IPS-NIHi11 (cell line): Measurements from ENCODE around the gene GNS.

Experiments used
- DNase-seq: peaks from one replicate; pipeline ENCODE4 v3.0.0; 2012; ENCODE audit warnings: mixed read lengths, low spot score

Gene GNS

DNA sequence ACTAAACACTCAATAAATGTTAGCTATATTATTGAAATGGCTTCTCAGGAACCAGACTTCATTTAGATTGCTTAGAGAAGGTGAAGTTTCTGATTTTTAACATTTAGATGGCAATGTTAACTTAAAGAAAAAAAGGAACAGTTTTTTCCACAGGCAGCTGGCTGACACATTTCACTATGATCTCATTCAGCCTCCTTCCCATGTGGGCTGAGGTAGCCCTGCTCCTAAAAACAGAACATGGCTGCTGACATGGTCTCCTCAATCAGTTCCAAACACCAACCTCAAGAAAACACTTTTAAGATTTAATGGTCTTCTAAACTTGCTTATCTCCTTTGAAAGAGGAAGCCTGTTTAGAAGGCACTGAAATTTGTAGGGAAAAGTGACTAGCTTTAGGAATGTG is 23.8 kb downstream of the GNS start:
- DNase-seq = no peak

DNA sequence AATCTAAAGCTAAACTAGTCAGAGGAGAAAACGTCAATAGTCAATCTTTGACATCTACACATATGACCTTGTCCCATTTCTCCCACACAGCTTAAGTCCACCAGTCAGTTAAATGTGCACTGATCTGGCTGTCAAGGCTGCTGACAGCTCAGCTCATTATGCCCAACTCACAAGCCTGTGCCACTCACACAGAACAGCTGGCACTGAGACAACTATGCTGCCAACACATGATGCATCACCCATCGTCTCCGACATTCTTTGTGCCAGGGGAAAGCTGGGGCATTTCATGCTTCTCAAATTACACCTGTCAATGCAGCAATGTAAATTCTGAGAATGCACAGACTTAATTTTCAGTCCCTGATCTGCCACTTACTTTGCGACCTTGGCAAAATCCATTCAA is 25.3 kb downstream of the GNS start:
- peak; percentile 44 for DNase-seq

DNA sequence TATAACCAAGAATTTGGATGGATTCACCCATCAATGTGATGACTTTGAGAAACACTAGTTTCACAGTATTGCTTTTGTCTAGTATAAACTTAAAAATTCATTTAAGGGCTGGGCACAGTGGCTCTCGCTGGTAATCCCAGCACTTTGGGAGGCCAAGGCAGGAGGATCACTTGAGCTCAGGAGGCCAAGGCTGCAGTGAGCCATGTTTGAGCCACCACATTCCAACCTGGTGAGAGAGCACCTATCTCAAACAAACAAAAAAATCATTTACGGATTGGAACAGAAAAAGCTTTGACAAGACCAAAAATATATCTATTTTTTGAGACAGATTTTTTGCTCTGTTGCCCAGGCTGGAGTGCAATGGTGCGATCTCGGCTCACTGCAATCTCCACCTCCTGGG is 27.5 kb downstream of the GNS start:
- DNase-seq = no peak

DNA sequence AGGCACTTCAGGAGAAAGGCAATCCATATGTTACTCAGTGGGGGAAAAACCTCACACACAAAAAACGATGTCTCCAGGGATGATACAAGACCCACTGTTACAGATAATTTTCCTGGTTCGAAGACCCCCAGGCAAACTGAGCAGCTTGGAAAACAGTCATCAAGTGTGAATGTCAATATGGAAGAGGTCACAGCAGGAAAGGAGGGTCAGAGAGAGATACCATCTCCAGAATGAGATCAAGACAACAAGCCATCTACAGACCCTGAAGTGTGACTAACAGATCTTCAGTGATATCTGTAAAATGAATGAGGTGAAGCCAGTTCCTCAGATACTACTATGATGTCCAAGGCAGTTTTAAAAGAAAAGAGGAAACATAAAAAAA is 28.6 kb downstream of the GNS start:
- no peak for DNase-seq

DNA sequence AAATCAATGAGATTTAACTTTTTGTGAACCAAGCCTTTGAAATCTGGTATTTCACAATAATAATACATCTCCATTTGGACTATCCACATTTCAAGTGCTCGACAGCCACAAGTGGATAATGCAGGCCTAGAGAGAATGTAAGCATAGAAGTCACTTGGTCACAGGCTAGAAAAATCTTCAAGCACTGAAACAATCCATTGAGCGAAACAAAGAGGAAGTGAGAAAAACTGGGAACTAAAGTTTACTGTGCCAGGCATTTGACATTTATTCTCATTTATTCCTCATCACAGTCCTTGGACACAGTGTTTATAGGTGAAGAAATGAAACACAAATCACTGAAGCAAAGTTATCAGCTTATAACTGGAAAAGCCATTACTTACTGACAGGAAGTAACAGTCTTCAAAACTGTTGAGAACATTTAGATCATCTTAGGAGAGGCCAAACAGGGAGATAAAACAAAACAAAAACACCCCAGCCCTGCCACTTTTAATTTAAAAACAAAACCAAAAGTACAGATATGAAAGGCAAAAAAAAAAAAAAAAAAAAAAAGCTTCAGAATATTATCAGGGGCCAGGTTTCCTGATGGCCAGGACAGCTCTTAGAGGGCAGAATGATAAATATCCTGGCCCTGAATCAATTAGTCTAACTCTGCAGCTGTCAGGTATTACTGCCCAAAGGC is 29.2 kb downstream of the GNS start:
- no peak for DNase-seq

DNA sequence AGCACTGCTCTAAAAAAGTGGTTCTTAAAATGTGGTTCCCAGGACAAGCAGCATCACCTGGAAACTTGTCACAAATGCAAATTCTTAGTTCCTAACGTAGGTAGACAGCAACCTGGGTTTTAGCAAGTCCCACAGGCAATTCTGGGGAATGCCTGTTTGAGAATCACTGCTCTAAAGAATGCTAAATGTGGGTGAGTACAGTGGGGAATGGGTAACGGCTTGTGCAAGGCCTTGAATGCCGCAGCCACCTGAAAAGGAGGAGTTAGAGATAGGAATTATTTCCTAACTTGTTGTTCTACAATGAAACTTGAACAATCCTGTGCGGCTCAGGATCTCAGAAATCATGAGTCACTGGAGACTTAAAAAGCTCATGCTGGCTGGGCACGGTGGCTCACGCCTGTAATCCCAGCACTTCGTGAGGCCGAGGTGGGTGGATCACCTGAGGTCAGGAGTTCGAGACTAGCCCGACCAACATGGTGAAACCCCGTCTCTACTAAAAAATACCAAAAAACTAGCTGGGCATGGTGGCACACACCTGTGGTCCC is 34.9 kb downstream of the GNS start:
- DNase-seq = no peak

DNA sequence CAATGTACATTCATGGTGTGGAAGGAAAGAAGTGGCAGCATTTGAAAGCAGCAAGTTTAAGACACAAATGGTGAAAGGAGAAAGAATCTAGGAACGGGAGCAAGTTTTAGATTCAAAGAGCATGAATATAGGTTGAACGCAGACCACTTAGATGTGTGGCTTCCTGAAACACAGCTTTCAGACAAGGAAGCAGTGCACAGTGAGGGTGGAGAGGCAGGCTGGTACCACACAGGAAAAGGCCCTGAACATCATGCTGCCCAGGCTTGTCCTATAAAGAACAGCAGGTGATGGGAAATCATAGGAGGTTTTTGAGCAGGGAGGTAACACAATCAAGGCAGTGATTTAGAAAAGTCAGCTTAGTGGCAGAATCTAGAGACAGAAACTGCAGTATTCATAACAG is 35.6 kb downstream of the GNS start:
- DNase-seq = no peak

DNA sequence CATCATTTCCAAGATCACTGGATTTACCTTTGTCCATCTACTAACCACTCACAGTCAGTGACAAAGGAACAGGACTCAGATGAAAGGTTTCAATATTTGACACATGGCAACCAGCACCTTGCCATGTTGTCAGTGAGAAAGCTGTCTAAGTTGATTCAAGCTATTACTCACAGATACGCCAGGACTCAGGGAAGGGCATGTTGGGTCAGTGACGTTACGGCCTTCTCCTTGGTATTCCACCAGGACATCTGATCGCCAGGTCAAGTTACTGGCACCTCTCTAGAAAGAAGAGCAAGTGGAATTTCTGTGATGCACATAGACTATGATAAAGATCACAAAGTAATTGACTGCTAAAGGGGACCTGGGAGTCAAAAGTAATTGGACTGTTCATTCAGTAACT is 36.4 kb downstream of the GNS start:
- DNase-seq = no peak

DNA sequence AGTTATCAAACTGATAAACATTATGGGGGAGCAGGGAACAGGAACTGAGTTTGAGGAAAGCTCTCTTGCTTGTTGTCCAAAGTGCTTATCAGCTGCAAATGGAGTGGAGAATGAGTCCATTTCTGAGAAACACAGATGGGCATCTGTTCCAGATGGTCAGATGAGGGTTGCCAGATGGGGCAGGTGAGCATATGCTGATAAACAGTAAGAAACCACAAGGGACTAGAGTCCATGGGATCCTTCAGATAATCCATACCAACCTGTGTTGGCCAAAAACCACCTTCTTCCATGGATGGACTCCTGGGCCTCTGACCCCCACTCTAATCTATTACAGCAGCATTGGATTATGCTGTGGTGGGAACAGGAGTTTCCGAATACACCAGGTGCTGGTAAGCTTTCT is 38.3 kb downstream of the GNS start:
- DNase-seq = no peak

DNA sequence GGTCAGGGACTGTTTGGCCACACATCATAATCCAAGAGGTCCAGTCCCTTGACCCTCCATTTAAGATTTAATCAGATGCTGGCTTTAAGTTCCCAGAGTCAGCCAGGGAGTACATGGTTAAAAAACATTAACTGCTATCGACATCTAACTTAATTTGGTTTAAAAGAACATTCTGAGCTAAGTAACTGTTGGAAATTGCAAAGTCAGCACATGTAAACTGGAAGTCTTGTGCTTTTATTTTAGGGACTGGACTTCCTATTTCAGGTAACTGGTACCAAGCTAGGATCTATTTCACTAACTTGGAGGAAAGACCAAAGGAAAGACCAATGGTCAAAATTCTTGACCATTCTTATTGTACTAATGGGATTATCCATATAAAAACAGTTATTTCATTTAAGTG is 40.6 kb downstream of the GNS start:
- no peak for DNase-seq

DNA sequence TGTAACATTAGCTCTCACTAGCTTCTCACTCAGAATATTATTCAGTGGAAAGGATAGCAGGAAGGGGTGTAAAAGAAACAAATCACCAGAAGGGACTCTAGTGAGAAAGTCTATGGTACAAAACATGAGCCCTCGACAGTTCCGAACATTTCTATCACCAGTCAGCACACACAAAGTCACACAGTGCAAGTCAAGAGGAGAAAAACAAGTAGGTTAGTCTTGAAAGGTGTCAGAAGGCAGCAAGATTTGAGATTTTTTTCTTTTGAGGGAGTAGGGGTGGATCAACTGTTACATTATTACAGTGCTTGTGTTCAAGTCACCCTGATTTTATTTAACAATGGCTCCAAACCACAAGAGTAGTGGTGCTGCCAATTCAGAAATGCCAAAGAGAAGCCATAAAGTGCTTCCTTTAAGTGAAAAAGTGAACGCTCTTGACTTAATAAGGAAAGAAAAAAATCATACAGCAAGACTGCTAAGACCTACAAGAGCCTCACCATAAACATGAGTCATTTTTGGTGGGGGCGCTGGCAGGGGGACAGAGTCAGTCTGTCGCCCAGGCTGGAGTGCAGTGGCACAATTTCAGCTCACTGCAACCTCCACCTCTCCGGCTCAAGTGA is 42.3 kb downstream of the GNS start:
- no peak for DNase-seq

DNA sequence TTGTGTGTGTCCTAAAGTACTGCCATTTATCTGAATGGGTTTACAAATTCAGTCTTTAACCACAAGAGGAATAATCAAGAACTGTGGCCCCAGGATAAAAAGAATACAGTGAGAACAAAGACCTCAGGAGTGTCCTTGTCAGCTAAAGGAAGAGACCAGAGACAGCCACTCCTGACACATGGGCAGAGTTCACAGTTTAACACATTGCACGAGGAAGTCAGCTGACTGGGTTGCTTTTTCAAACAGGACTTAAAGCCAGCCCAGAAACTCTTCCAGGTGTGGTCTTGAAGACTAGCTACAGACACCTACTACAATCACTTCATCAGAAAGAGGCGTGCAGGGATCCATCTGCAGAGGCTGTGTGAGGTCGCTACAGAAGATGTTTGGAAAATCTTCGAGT is 42.8 kb downstream of the GNS start:
- no peak for DNase-seq

DNA sequence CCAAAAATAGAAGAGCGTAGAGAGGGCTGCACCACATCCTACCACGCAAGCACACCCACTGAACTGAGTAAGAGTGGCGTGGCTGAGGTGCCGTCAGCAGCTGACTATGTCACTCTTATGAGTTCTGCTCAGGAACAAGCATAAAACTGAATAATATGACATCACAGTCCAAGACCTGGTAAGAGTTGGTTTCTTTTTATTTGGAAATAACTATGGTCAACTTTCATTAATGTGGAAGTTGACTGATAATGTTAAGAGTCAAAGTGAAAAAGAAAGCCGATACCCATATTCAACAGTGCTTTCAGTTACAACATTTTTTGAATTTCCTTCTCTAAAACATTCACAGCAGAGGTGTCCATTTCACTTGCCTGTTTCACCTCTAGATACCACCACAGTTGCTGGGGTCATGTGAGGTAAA is 44.6 kb downstream of the GNS start:
- no peak for DNase-seq

DNA sequence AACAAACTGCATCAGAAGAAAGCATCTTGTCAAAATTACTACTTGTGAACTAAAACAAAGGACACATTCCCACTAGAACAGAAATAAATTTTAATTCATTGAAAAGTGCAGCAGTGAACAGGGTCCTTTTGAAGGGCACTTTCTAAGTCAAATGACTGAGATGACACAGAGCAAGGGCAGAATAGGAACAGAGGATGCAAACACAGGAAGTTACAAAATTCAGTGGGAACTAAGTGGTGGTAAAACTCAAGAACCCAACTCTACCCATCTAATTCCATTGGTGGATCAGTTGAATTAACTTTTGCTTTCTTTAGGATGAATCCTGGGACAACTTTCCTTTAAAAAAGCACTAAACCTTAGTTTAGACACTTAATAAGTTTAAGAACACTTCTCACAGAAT is 45.8 kb downstream of the GNS start:
- no peak for DNase-seq

DNA sequence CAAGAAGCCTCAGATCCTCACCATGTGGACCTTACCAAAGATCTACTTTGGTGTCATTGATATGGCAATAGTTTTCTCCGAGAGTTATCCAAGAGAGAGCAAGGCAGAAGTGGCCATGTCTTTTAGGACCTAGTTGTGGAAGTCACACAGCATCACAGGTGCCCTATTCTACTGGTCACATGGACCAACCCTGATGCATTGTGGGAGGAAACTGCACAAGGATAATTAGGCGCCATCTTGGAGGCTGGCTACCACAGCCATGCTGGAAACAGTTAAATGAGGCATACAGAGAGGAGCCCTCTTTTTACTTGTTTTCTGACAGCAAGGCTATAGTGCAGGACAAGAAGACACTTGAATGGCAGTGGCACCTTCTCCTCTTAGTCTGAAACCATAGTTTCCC is 49.8 kb downstream of the GNS start:
- no peak for DNase-seq

DNA sequence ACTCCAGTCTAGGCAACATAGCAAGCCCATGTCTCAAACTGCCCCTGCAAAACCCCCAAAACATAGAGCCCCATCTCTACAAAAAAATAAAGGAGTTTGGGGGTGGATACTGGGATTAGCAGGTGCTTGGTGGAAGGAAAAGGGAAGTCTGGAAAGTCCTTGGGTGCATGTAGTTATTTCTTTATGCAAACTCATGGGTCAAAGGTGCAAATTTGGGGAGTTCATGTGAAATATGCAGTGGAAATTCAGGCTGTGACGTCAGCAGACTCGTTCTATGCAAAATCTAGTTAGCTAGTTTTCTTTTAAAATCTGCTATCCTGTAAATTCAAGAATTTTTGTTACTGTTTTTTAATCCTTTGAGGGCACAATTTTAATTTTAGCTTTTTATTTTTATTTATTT is 51.3 kb downstream of the GNS start:
- no peak for DNase-seq

DNA sequence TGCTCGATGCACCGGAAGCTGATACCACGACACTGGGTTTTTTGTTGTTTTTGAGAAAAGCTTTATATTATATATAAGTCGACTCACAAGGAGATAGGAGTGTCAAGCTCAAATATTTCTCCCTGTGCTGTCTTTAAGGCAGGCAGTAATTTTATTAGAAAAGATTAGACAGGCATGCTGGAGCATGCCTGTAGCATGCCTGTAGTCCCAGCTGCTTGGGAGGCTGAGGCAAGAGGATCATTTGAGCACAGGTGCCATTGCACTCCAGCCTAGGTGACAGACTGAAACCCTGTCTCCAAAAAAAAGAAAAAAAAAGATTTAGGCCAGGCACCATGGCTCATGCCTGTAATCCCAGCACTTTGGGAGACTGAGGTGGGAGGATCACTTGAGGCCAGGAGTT is 51.8 kb downstream of the GNS start:
- DNase-seq = no peak

DNA sequence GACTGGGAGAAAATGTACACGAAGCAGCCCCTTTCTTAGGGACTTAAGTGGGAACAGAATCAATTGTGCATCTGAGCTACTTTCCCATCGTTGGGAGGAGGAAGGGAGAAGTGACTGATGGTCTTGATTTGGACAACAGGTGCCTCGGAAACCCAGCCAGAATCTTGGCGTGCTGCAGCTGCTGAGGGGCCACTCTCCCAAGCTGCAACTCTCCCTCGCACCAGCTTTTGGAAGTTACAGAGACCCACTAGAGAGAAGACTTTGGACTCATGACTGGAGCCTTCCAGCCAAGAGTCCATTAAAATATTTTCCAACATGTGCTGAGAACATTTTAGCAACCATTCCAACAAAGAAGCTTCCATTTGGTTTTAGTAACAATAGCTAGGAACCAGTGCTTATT is 52.3 kb downstream of the GNS start:
- DNase-seq = no peak

DNA sequence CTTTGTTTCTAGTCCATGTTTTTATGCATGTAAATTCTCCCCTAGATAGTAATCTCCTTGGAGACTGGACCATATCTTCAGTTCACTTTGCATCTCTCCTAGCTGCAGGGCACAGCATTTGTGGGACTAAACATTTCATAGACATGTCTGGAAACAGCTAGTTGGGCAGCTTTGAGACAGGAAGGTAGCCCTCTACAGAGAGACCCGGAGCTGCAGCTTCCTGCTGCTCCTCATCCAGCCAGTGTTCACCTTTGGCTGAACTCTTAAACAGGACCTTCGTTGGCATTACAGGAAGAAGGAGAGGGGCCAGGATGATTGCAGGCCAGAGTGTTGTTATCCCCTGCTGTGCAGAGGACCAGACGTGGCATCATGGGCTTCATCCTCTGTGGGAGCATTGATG is 52.9 kb downstream of the GNS start:
- no peak for DNase-seq

DNA sequence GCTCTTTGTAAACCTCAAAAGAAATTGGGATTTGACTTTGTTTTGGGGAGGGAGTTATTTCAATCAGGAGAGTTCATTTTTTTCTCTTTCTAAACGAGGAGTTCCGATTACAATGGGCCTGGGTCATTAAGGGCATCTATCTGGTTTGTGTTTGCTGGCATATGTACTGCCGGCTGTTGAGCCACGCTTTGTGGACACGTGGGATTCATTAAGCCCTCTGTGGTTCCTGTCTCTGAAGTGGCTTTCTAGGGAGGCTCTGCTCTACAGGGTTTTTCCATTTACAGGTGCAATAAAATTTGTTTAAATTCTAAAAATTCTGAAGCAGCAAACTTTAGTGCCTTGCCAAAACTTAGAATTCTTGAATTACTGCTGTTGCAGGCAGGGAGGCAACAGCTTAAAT is 57.9 kb downstream of the GNS start:
- DNase-seq = no peak

DNA sequence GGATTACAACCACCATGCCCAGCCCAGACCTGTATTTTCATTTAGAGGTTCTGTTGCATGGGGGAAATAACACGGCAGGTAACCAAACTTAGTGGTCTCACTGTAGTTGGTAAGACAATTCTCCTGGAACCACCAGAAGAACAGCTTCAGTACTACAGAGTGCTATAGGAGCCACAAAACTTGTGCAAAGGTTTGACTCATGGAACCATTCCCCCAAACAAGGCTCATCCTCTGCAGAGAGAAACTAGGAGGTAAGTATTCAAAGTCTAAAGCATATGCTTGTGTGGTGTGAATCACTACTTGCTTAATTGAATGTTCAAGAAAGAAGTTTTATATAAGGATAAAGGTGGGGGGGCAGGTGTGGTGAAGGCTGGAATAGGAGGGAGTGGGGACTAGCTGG is 58.7 kb downstream of the GNS start:
- no peak for DNase-seq

DNA sequence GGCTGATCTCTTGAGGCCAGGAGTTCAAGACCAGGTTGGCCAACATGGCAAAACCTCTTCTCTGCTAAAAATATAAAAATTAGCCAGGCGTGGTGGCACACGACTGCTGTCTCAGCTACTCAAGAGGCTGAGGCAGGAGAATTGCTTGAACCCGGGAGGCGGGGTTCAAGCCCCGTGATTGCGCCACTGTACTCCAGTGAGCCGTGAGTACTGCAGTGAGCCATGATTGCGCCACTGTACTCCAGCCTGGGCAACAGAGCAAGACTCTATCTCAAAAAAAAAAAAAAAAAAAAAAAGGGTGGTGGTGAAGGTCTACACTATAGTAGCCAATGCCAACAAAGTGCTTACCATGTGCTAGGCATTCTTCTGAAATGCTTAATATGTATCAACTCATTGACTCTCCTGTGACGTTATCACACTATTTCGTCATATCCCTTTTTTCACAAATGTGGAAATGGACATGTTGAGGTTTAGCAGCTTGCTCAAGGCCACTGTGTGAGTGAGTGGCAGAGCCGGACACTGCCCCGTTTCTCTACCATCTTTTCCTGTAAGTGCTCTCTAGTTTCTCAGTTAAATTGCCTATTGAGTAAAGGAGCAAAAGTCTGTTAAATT is 59.6 kb downstream of the GNS start:
- DNase-seq = no peak

DNA sequence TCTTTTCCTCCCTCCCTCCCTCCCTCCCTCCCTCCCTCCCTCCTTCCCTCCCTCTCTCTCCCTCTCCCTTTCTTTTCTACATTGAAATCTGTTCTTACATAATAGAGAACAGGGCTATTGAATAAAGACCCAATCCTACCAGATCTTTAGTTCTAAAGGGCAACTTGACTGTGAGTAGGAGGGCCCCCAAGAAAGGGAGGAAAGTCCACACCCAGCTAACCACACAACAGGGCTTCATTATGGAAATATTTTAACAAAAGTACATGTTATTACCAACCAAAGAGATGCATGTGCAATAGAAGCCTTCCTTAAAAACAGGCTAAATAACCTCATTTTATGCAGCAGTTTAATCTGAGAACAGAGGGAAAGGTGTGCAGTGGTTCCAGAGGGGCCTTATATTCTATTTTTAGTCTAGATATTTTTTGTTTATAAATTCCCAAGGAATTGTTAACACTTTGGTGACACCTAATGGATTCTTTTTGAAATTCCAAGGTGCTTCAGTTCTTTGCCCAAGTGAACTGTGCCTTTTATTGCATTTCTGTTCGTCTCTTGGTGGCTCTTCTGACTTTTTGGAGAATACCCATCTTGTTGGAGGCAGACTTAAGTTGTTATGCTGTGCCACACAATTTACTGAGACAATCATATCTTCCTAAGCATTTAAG is 63.0 kb downstream of the GNS start:
- no peak for DNase-seq
